AG08395 (cell line): ENCODE measurements around the gene MANSC1.

ENCODE experiments used
- DNase-seq: peaks from one replicate; pipeline ENCODE4 v3.0.0; 2012; ENCODE audit warnings: mixed read lengths, low spot score

Gene MANSC1

GRCh38 chr12:12349711-12350665, at the start of gene MANSC1:
Gene MANSC1, minus strand, starts transcription at chr12:12350242. Its CDS starts 6,928 bp downstream, at chr12:12343314.
- peak; percentile 49 for DNase-seq

- no peak for DNase-seq
Observed at GRCh38 chr12:12399161-12399560, 49.1 kb upstream of the MANSC1 start.

- DNase-seq: peak; percentile 93
Observed at GRCh38 chr12:12398026-12398859, 48.2 kb upstream of the MANSC1 start.

GRCh38 chr12:12397184-12397583, 47.1 kb upstream of the MANSC1 start:
- DNase-seq: no peak

GRCh38 chr12:12396694-12397093, 46.7 kb upstream of the MANSC1 start:
- no peak for DNase-seq

- no peak for DNase-seq
Observed at GRCh38 chr12:12393171-12393570, 43.1 kb upstream of the MANSC1 start.

- DNase-seq: no peak
Observed at GRCh38 chr12:12392413-12392812, 42.4 kb upstream of the MANSC1 start.

GRCh38 chr12:12387501-12387900, 37.5 kb upstream of the MANSC1 start:
- DNase-seq: peak; percentile 65

- no peak for DNase-seq
Observed at GRCh38 chr12:12384571-12385340, 34.7 kb upstream of the MANSC1 start.

GRCh38 chr12:12381982-12382381, 31.9 kb upstream of the MANSC1 start:
- DNase-seq: no peak

GRCh38 chr12:12380949-12381593, 31.0 kb upstream of the MANSC1 start:
- no peak for DNase-seq

GRCh38 chr12:12379831-12380730, 30.0 kb upstream of the MANSC1 start:
- DNase-seq: no peak

GRCh38 chr12:12378616-12379015, 28.6 kb upstream of the MANSC1 start:
- no peak for DNase-seq

GRCh38 chr12:12376646-12377448, 26.8 kb upstream of the MANSC1 start:
- peak; percentile 76 for DNase-seq

GRCh38 chr12:12372946-12373722, 23.1 kb upstream of the MANSC1 start:
- no peak for DNase-seq

- DNase-seq: no peak
Observed at GRCh38 chr12:12367482-12367998, 17.5 kb upstream of the MANSC1 start.

GRCh38 chr12:12366701-12367481, 16.8 kb upstream of the MANSC1 start:
- DNase-seq: no peak
